B cell (primary cell): Measurements from ENCODE around the gene IFRD2. TPM values are rescaled to one million over a fixed set of nuclear protein-coding genes. Genes with fewer than 3 reads are reported as not detected.

ENCODE experiments used
- ATAC-seq: fragments of 200-7000 bp; cut with Tn5 transposase; one replicate; pipeline ENCODE4 v1.10.0; 2021; ENCODE audit warnings: low read depth, mild to moderate bottlenecking, moderate number of reproducible peaks, moderate library complexity
- CTCF ChIA-PET: fragments of 350-600 bp; sonication (Branson Sonifier 250); formaldehyde crosslinking; loops from one replicate; lab custom pipeline; 2021; ENCODE audit warnings: antibody characterized with exemption, inconsistent platforms; lab: Charles Lee
- POLR2A ChIA-PET: fragments of 350-600 bp; sonication (Branson Sonifier 250); formaldehyde crosslinking; loops from one replicate; lab custom pipeline; 2021; ENCODE audit warnings: antibody characterized with exemption; lab: Charles Lee
- DNase-seq: peaks from one replicate; pipeline ENCODE4 v3.0.0; 2013
- H2AFZ ChIP-seq: 2 replicates; pipeline ENCODE4 v1.6.1; 2012; ENCODE audit warnings: mild to moderate bottlenecking, low read depth, low read length; ENCODE audit not compliant: insufficient read depth, poor library complexity, severe bottlenecking
- H3K27ac ChIP-seq, 2 donors: 1 replicate in 1 of 2; 2 replicates in 1 of 2; pipeline ENCODE4 v1.5.1; 2012 to 2013; ENCODE audit warnings: low read length in 2 of 2, mild to moderate bottlenecking in 2 of 2, moderate library complexity in 1 of 2
- H3K27me3 ChIP-seq, 4 experiments: fragments of 200-600 bp in 1 of 4; sonication (generic) in 1 of 4; replicated peaks in 1 of 4; 1 replicate in 2 of 4; 2 replicates in 2 of 4; pipeline versions ENCODE4 v1.6.1 to v1.7.0; 2013 to 2016; ENCODE audit warnings: low read length in 3 of 4, mild to moderate bottlenecking in 2 of 4, mixed read lengths in 1 of 4, moderate library complexity in 1 of 4; ENCODE audit not compliant: insufficient read depth in 4 of 4, control insufficient read depth in 3 of 4; ENCODE audit errors: control extremely low read depth in 1 of 4
- H3K36me3 ChIP-seq, 2 experiments: replicated peaks in 1 of 2; 1 replicate in 1 of 2; 2 replicates in 1 of 2; pipeline versions ENCODE4 v1.6.1 to v1.7.1; 2013; ENCODE audit warnings: low read length in 1 of 2; ENCODE audit not compliant: insufficient read depth in 2 of 2, control insufficient read depth in 1 of 2; ENCODE audit errors: control extremely low read depth in 1 of 2, extremely low read depth in 1 of 2
- H3K4me1 ChIP-seq, 2 donors: fragments of 200-600 bp in 1 of 2; sonication (generic) in 1 of 2; 1 replicate in 1 of 2; 2 replicates in 1 of 2; pipeline versions ENCODE4 v1.5.1 to v1.6.1; 2013 to 2017; ENCODE audit warnings: low read length in 2 of 2; ENCODE audit not compliant: control insufficient read depth in 2 of 2, insufficient read depth in 2 of 2
- H3K4me2 ChIP-seq: replicated peaks from 2 replicates; pipeline ENCODE3; 2012; ENCODE audit warnings: mild to moderate bottlenecking, low read depth, low read length; ENCODE audit not compliant: poor library complexity, severe bottlenecking
- H3K4me3 ChIP-seq, 5 experiments: fragments of 200-600 bp in 1 of 5; sonication (generic) in 1 of 5; 1 replicate in 3 of 5; 2 replicates in 2 of 5; pipeline versions ENCODE4 v1.5.1 to v1.7.0; 2011 to 2016; ENCODE audit warnings: low read length in 4 of 5, mild to moderate bottlenecking in 4 of 5, low read depth in 2 of 5, control low read depth in 1 of 5, moderate library complexity in 1 of 5; ENCODE audit not compliant: insufficient read depth in 1 of 5; ENCODE audit errors: control extremely low read depth in 1 of 5, extremely low read depth in 1 of 5
- H3K79me2 ChIP-seq: fragments of 200-600 bp; sonication (generic); one replicate; pipeline ENCODE4 v1.6.0; 2016; ENCODE audit warnings: low read length; ENCODE audit not compliant: control insufficient read depth, insufficient read depth
- H3K9ac ChIP-seq: fragments of 200-600 bp; sonication (generic); 2 replicates; pipeline ENCODE4 v1.6.1; 2017; ENCODE audit warnings: mild to moderate bottlenecking, low read length, moderate library complexity
- H3K9me3 ChIP-seq, 3 donors: one replicate each; pipeline versions ENCODE4 v1.6.1 to v1.7.1; 2013; ENCODE audit warnings: low read length in 2 of 3; ENCODE audit not compliant: control insufficient read depth in 2 of 3, insufficient read depth in 1 of 3; ENCODE audit errors: control extremely low read depth in 1 of 3
- H4K20me1 ChIP-seq: 2 replicates; pipeline ENCODE4 v1.6.0; 2012; ENCODE audit warnings: mild to moderate bottlenecking, low read length; ENCODE audit not compliant: insufficient read depth, control insufficient read depth, poor library complexity, severe bottlenecking
- H3K27ac Mint-ChIP-seq: one replicate; pipeline ENCODE4 v1.8.0; 2021; ENCODE audit warnings: mixed read lengths
- H3K27me3 Mint-ChIP-seq: one replicate; pipeline ENCODE4 v1.8.0; 2021; ENCODE audit warnings: mixed read lengths
- H3K4me1 Mint-ChIP-seq: one replicate; pipeline ENCODE4 v1.8.0; 2021; ENCODE audit warnings: mixed read lengths
- H3K4me3 Mint-ChIP-seq: one replicate; pipeline ENCODE4 v1.8.0; 2021; ENCODE audit warnings: mixed read lengths
- H3K9me3 Mint-ChIP-seq: one replicate; pipeline ENCODE4 v1.8.0; 2022; ENCODE audit warnings: mixed read lengths; ENCODE audit not compliant: insufficient read depth
- CTCF ChIP-seq: fragments of 200-600 bp; IDR thresholded peaks from one replicate; pipeline ENCODE4 v1.8.0; 2022; ENCODE audit warnings: antibody characterized with exemption, mild to moderate bottlenecking
- EZH2 ChIP-seq: IDR thresholded peaks from 2 replicates; pipeline ENCODE4 v1.6.1; 2012; ENCODE audit warnings: borderline replicate concordance, low read depth, mild to moderate bottlenecking, moderate library complexity, low read length; ENCODE audit not compliant: insufficient read depth, poor library complexity, severe bottlenecking
- WGBS: methylation state at CpG from one replicate; pipeline ENCODE4 v1.1.5; 2013; ENCODE audit warnings: missing lambda C conversion rate; ENCODE audit not compliant: insufficient coverage; 5-methylcytosine and 5-hydroxymethylcytosine counted together
- intact Hi-C: fragments of 100-400 bp; cut with micrococcal nuclease; formaldehyde crosslinking; loops from one replicate; pipeline ENCODE4 v1.10.0; 2022
- polyA plus RNA-seq: library from polyadenylated mRNA; depleted of rRNA; stranded (reverse); fragments of >200 nt; gene quantifications from 2 replicates; pipeline ENCODE4 v1.2.3, GENCODE V29; 2012
- total RNA-seq, 2 donors: library from RNA; stranded (reverse); fragments of 120-200 nt in 1 of 2; gene quantifications; 1 replicate in 1 of 2; 2 replicates in 1 of 2; pipeline versions ENCODE4 v1.2.3 to v1.2.4, GENCODE V29; 2013 to 2022

The IFRD2 gene
- total and polyA plus RNA-seq, 2 donors (not counting 1 experiment from before 2014, with no cell fraction given): 63.4 to 80.1 TPM

- Histone ChIP-seq H3K9me3 (no peaks in the 10 kb centered on the region), H3K9ac (peak overlapping the region; percentile 89), H2AFZ (peak overlapping the region; percentile 82), H3K27me3 (no peaks in the 10 kb centered on the region), H3K4me1 (peaks cover 38 to 62% of the 10 kb centered on the region in 2 donors), H3K79me2 (peaks cover 43% of the 10 kb centered on the region), H3K4me2 (peak overlapping the region; percentile 90), H3K36me3 (peaks cover 0 to 10% of the 10 kb centered on the region in 2 experiments), H4K20me1 (peaks cover 10% of the 10 kb centered on the region), H3K27ac (peak overlapping the region; percentile 97 to 98), H3K4me3 (peak overlapping the region; percentile 61 to 86 (median 69))
- Mint-ChIP-seq H3K27me3 (no peaks in the 10 kb centered on the region), H3K27ac (peak overlapping the region; percentile 99), H3K4me1 (peaks cover 49% of the 10 kb centered on the region), H3K4me3 (peak overlapping the region; percentile 96), H3K9me3 (no peaks in the 10 kb centered on the region)
- no peak for TF ChIP-seq CTCF
- no peak for TF ChIP-seq EZH2
- ATAC-seq (no peak), DNase-seq (no peak)
- 4% methylated on average over 8 of the region's 9 CpGs for WGBS
- ChIA-PET POLR2A (interaction anchor here (0.9 to 6.1 kb wide), 7 partner anchors 11 to 227 kb away, joined by 3 to 96 read pairs (median 6); partner anchors contain the start of genes C3orf18, CYB561D2, HYAL3 and IFRD2), CTCF (interaction anchor here (0.6 to 2.0 kb wide), 4 partner anchors 10 to 1420 kb away, joined by 4 to 14 read pairs (median 4); partner anchors contain the start of genes CYB561D2, NPRL2 and TUSC2)
- intact Hi-C loops: no loop called here
Observed at GRCh38 chr3:50340147-50340447, 47.9 kb upstream of the IFRD2 start.

- 47% methylated on average over 10 of the region's 14 CpGs for WGBS
- peak overlapping the region; percentile 96 for H3K4me3 Mint-ChIP-seq
- intact Hi-C loops: loop anchor here (5.0 kb wide), 1 partner anchor 102 kb away; the partner anchor contains the start of gene GNAI2
- CTCF ChIA-PET: interaction anchor here (1.8 to 3.9 kb wide), 3 partner anchors 9 to 12 kb away, joined by 4 to 37 read pairs (median 14); partner anchors contain the start of genes CYB561D2, NPRL2 and TUSC2
- H3K27me3 Mint-ChIP-seq: no peaks in the 10 kb centered on the region
- POLR2A ChIA-PET: interaction anchor here (1.0 to 6.1 kb wide), 4 partner anchors 11 to 47 kb away, joined by 3 to 96 read pairs (median 8); partner anchors contain the start of genes CYB561D2, IFRD2, NPRL2 and TUSC2
- Histone ChIP-seq H3K27me3 (no peaks in the 10 kb centered on the region), H3K79me2 (peaks cover 47% of the 10 kb centered on the region), H3K9me3 (no peaks in the 10 kb centered on the region), H3K27ac (peak overlapping the region; percentile 97 to 98), H2AFZ (peak overlapping the region; percentile 82), H3K4me3 (peak overlapping the region; percentile 61 to 86 (median 69)), H3K9ac (peak overlapping the region; percentile 89), H4K20me1 (peaks cover 12% of the 10 kb centered on the region), H3K4me1 (peaks cover 37 to 63% of the 10 kb centered on the region in 2 donors), H3K36me3 (peaks cover 0 to 10% of the 10 kb centered on the region in 2 experiments), H3K4me2 (peak overlapping the region; percentile 90)
- ATAC-seq (no peak), DNase-seq (no peak)
- TF ChIP-seq EZH2 (no peak), CTCF (no peak)
- H3K4me1 Mint-ChIP-seq: peaks cover 47% of the 10 kb centered on the region
- peak overlapping the region; percentile 99 for H3K27ac Mint-ChIP-seq
- H3K9me3 Mint-ChIP-seq: no peaks in the 10 kb centered on the region
Observed at GRCh38 chr3:50339485-50340146, 47.4 kb upstream of the IFRD2 start.
